ENCODE results near the gene MRPL9.

The MRPL9 gene

GRCh38 chr1:151762941-151763921, at the start of gene MRPL9:
Gene MRPL9, minus strand, starts transcription at chr1:151763496. Its CDS starts 17 bp downstream, at chr1:151763479.
- peak within 1 kb of the TSS; percentile 81 to 97 for H3K4me3 ChIP-seq (ENCODE audit: low read length in 2 of 2)
- H3K9me3 ChIP-seq (ENCODE audit: control insufficient read depth in 2 of 2, low read length in 2 of 2) = no peaks in the 10 kb centered on the region
- H3K27ac ChIP-seq (ENCODE audit: low read depth in 2 of 2, low read length in 2 of 2) = peak within 1 kb of the TSS; percentile 73 to 83
- H3K9ac ChIP-seq (ENCODE audit: low read depth in 1 of 2, low read length in 2 of 2) = peak within 1 kb of the TSS; percentile 82 to 85
- H3K27me3 ChIP-seq (ENCODE audit: control insufficient read depth in 2 of 2, insufficient read depth in 2 of 2, low read length in 2 of 2) = no peaks in the 10 kb centered on the region
- peaks cover 22 to 34% of the 10 kb centered on the region in 2 donors for H3K36me3 ChIP-seq (ENCODE audit: control insufficient read depth in 2 of 2, insufficient read depth in 2 of 2, low read length in 2 of 2)
- peaks cover 5 to 9% of the 10 kb centered on the region in 2 donors for H3K4me1 ChIP-seq (ENCODE audit: control insufficient read depth in 2 of 2, insufficient read depth in 2 of 2, low read length in 2 of 2)

GRCh38 chr1:151811181-151811580, 47.9 kb upstream of the MRPL9 start:
- Histone ChIP-seq H3K4me1 (ENCODE audit: control insufficient read depth in 2 of 2, insufficient read depth in 2 of 2, low read length in 2 of 2) (no peaks in the 10 kb centered on the region), H3K27ac (ENCODE audit: low read depth in 2 of 2, low read length in 2 of 2) (no peak overlapping the region), H3K9me3 (ENCODE audit: control insufficient read depth in 2 of 2, low read length in 2 of 2) (no peaks in the 10 kb centered on the region), H3K27me3 (ENCODE audit: control insufficient read depth in 2 of 2, insufficient read depth in 2 of 2, low read length in 2 of 2) (no peaks in the 10 kb centered on the region), H3K4me3 (ENCODE audit: low read length in 2 of 2) (no peak overlapping the region), H3K9ac (ENCODE audit: low read depth in 1 of 2, low read length in 2 of 2) (no peak overlapping the region), H3K36me3 (ENCODE audit: control insufficient read depth in 2 of 2, insufficient read depth in 2 of 2, low read length in 2 of 2) (peaks cover 14 to 15% of the 10 kb centered on the region in 2 donors)

GRCh38 chr1:151809985-151810556, 46.8 kb upstream of the MRPL9 start:
- Histone ChIP-seq H3K4me3 (ENCODE audit: low read length in 2 of 2) (no peak overlapping the region), H3K27me3 (ENCODE audit: control insufficient read depth in 2 of 2, insufficient read depth in 2 of 2, low read length in 2 of 2) (no peaks in the 10 kb centered on the region), H3K4me1 (ENCODE audit: control insufficient read depth in 2 of 2, insufficient read depth in 2 of 2, low read length in 2 of 2) (no peaks in the 10 kb centered on the region), H3K36me3 (ENCODE audit: control insufficient read depth in 2 of 2, insufficient read depth in 2 of 2, low read length in 2 of 2) (peaks cover 12 to 13% of the 10 kb centered on the region in 2 donors), H3K27ac (ENCODE audit: low read depth in 2 of 2, low read length in 2 of 2) (no peak overlapping the region), H3K9ac (ENCODE audit: low read depth in 1 of 2, low read length in 2 of 2) (no peak overlapping the region), H3K9me3 (ENCODE audit: control insufficient read depth in 2 of 2, low read length in 2 of 2) (no peaks in the 10 kb centered on the region)

GRCh38 chr1:151809290-151809984, 46.1 kb upstream of the MRPL9 start:
- H3K9me3 ChIP-seq (ENCODE audit: control insufficient read depth in 2 of 2, low read length in 2 of 2) = no peaks in the 10 kb centered on the region
- H3K4me3 ChIP-seq (ENCODE audit: low read length in 2 of 2) = no peak overlapping the region
- no peaks in the 10 kb centered on the region for H3K4me1 ChIP-seq (ENCODE audit: control insufficient read depth in 2 of 2, insufficient read depth in 2 of 2, low read length in 2 of 2)
- H3K27ac ChIP-seq (ENCODE audit: low read depth in 2 of 2, low read length in 2 of 2) = no peak overlapping the region
- H3K9ac ChIP-seq (ENCODE audit: low read depth in 1 of 2, low read length in 2 of 2) = no peak overlapping the region
- H3K27me3 ChIP-seq (ENCODE audit: control insufficient read depth in 2 of 2, insufficient read depth in 2 of 2, low read length in 2 of 2) = no peaks in the 10 kb centered on the region
- H3K36me3 ChIP-seq (ENCODE audit: control insufficient read depth in 2 of 2, insufficient read depth in 2 of 2, low read length in 2 of 2) = peaks cover 7 to 12% of the 10 kb centered on the region in 2 donors

DNA sequence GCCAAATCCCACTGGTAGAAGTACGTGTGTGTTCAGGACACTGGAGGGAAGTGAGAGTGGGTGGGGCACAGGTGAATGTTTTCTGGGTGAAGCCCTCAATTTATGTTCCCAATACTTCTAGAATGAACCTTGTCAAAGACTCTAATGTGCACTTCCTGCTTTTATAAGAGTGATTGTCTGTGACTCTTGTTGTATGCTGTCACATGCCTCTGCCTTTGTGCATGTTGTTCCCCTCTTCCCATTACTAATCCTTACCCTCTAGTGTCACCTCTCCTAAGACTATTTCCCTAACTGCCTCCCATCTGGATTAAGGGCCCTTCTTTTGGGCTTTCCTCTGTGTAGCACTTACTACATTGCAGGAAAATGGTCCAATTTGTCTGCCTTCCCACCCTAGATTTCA, 44.5 kb upstream of the MRPL9 start:
- Histone ChIP-seq H3K9ac (ENCODE audit: low read depth in 1 of 2, low read length in 2 of 2) (no peak overlapping the region), H3K4me3 (ENCODE audit: low read length in 2 of 2) (no peak overlapping the region), H3K36me3 (ENCODE audit: control insufficient read depth in 2 of 2, insufficient read depth in 2 of 2, low read length in 2 of 2) (peaks cover 5 to 10% of the 10 kb centered on the region in 2 donors), H3K9me3 (ENCODE audit: control insufficient read depth in 2 of 2, low read length in 2 of 2) (no peaks in the 10 kb centered on the region), H3K4me1 (ENCODE audit: control insufficient read depth in 2 of 2, insufficient read depth in 2 of 2, low read length in 2 of 2) (no peaks in the 10 kb centered on the region), H3K27ac (ENCODE audit: low read depth in 2 of 2, low read length in 2 of 2) (no peak overlapping the region), H3K27me3 (ENCODE audit: control insufficient read depth in 2 of 2, insufficient read depth in 2 of 2, low read length in 2 of 2) (no peaks in the 10 kb centered on the region)

DNA sequence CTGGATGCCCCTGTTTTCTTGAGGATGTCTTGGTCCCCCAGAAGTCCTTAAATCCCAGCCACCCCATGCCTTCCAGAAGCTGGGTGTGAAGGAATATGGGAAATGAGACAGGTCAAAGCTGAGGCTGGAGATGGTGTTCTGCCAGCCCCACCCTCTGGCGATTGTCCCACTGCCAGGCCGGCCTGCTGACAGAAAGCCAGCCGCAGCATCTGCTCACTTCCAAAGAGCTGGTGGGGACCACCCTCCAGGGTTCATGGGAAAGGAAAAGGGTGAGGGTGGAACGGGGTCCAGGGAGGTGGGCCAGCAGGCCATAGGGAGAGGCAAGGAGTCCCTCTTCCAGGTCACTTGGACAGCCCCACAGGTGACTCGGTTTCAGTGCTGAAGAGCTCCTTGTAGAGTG, 43.8 kb upstream of the MRPL9 start:
- H3K27me3 ChIP-seq (ENCODE audit: control insufficient read depth in 2 of 2, insufficient read depth in 2 of 2, low read length in 2 of 2) = no peaks in the 10 kb centered on the region
- peaks cover 5 to 10% of the 10 kb centered on the region in 2 donors for H3K36me3 ChIP-seq (ENCODE audit: control insufficient read depth in 2 of 2, insufficient read depth in 2 of 2, low read length in 2 of 2)
- no peak overlapping the region for H3K9ac ChIP-seq (ENCODE audit: low read depth in 1 of 2, low read length in 2 of 2)
- H3K9me3 ChIP-seq (ENCODE audit: control insufficient read depth in 2 of 2, low read length in 2 of 2) = no peaks in the 10 kb centered on the region
- no peak overlapping the region for H3K4me3 ChIP-seq (ENCODE audit: low read length in 2 of 2)
- H3K27ac ChIP-seq (ENCODE audit: low read depth in 2 of 2, low read length in 2 of 2) = no peak overlapping the region
- H3K4me1 ChIP-seq (ENCODE audit: control insufficient read depth in 2 of 2, insufficient read depth in 2 of 2, low read length in 2 of 2) = no peaks in the 10 kb centered on the region

DNA sequence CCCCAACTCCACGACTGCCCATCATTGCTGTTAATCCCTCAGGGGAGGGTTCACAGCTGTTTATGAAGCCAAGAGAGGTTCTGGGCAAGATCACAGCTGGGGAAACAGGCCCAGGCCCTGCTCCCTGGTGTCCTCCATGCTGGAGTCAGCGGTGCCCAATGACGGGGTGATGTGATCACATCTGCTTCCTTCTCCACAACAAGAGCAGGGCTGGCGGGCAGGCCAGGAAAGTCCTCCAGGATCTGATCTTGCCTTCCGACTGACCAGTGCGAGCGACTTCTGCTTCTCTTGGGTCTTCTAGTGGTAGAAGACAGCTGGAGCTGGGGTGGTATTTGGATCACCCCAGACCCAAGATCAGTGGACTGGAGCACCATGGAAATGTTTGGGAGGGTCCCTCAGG, 42.9 kb upstream of the MRPL9 start:
- Histone ChIP-seq H3K4me1 (ENCODE audit: control insufficient read depth in 2 of 2, insufficient read depth in 2 of 2, low read length in 2 of 2) (no peaks in the 10 kb centered on the region), H3K27me3 (ENCODE audit: control insufficient read depth in 2 of 2, insufficient read depth in 2 of 2, low read length in 2 of 2) (no peaks in the 10 kb centered on the region), H3K36me3 (ENCODE audit: control insufficient read depth in 2 of 2, insufficient read depth in 2 of 2, low read length in 2 of 2) (peaks cover 3 to 10% of the 10 kb centered on the region in 2 donors), H3K9ac (ENCODE audit: low read depth in 1 of 2, low read length in 2 of 2) (no peak overlapping the region), H3K27ac (ENCODE audit: low read depth in 2 of 2, low read length in 2 of 2) (no peak overlapping the region), H3K9me3 (ENCODE audit: control insufficient read depth in 2 of 2, low read length in 2 of 2) (no peaks in the 10 kb centered on the region), H3K4me3 (ENCODE audit: low read length in 2 of 2) (no peak overlapping the region)

GRCh38 chr1:151805066-151805820, 41.9 kb upstream of the MRPL9 start, which contains the start of gene LINGO4:
Gene LINGO4, minus strand, starts transcription at chr1:151805419. Its CDS starts 2,715 bp downstream, at chr1:151802704.
- peaks cover 3 to 10% of the 10 kb centered on the region in 2 donors for H3K36me3 ChIP-seq (ENCODE audit: control insufficient read depth in 2 of 2, insufficient read depth in 2 of 2, low read length in 2 of 2)
- H3K4me3 ChIP-seq (ENCODE audit: low read length in 2 of 2) = no peak within 1 kb of the TSS
- H3K9ac ChIP-seq (ENCODE audit: low read depth in 1 of 2, low read length in 2 of 2) = no peak within 1 kb of the TSS
- no peaks in the 10 kb centered on the region for H3K9me3 ChIP-seq (ENCODE audit: control insufficient read depth in 2 of 2, low read length in 2 of 2)
- no peaks in the 10 kb centered on the region for H3K4me1 ChIP-seq (ENCODE audit: control insufficient read depth in 2 of 2, insufficient read depth in 2 of 2, low read length in 2 of 2)
- H3K27ac ChIP-seq (ENCODE audit: low read depth in 2 of 2, low read length in 2 of 2) = no peak within 1 kb of the TSS
- H3K27me3 ChIP-seq (ENCODE audit: control insufficient read depth in 2 of 2, insufficient read depth in 2 of 2, low read length in 2 of 2) = no peaks in the 10 kb centered on the region

- no peak overlapping the region for H3K9ac ChIP-seq (ENCODE audit: low read depth in 1 of 2, low read length in 2 of 2)
- no peaks in the 10 kb centered on the region for H3K9me3 ChIP-seq (ENCODE audit: control insufficient read depth in 2 of 2, low read length in 2 of 2)
- no peaks in the 10 kb centered on the region for H3K4me1 ChIP-seq (ENCODE audit: control insufficient read depth in 2 of 2, insufficient read depth in 2 of 2, low read length in 2 of 2)
- H3K36me3 ChIP-seq (ENCODE audit: control insufficient read depth in 2 of 2, insufficient read depth in 2 of 2, low read length in 2 of 2) = peaks cover 0 to 10% of the 10 kb centered on the region in 2 donors
- no peak overlapping the region for H3K4me3 ChIP-seq (ENCODE audit: low read length in 2 of 2)
- H3K27me3 ChIP-seq (ENCODE audit: control insufficient read depth in 2 of 2, insufficient read depth in 2 of 2, low read length in 2 of 2) = no peaks in the 10 kb centered on the region
- H3K27ac ChIP-seq (ENCODE audit: low read depth in 2 of 2, low read length in 2 of 2) = no peak overlapping the region
These were observed 40.6 kb upstream of the MRPL9 start for GRCh38 chr1:151803915-151804314.

Measured in mucosa of rectum (tissue), 2 donors.